ENCODE measurements around the gene MLLT11. TPM values are rescaled to one million over a fixed set of nuclear protein-coding genes. Genes with fewer than 3 reads are reported as not detected.

The MLLT11 gene
- total RNA-seq, 2 donors from 2014 or later: 4.5 to 8.5 TPM

- peaks cover 37 to 44% of the 10 kb centered on the region in 2 donors for H3K4me1 Mint-ChIP-seq (ENCODE audit: low read depth in 2 of 2)
- H3K9me3 Mint-ChIP-seq: no peaks in the 10 kb centered on the region
- peak; percentile 69 for DNase-seq (ENCODE audit: low spot score)
- H3K4me3 Mint-ChIP-seq: peak overlapping the region; percentile 90
- H3K27me3 Mint-ChIP-seq: no peaks in the 10 kb centered on the region
- ATAC-seq: peak; percentile 82 to 86
- H3K36me3 Mint-ChIP-seq: peaks cover 9% of the 10 kb centered on the region
- peak overlapping the region; percentile 89 to 94 for H3K27ac Mint-ChIP-seq
Observed at GRCh38 chr1:151047925-151048644, 12.1 kb upstream of the MLLT11 start.

DNA sequence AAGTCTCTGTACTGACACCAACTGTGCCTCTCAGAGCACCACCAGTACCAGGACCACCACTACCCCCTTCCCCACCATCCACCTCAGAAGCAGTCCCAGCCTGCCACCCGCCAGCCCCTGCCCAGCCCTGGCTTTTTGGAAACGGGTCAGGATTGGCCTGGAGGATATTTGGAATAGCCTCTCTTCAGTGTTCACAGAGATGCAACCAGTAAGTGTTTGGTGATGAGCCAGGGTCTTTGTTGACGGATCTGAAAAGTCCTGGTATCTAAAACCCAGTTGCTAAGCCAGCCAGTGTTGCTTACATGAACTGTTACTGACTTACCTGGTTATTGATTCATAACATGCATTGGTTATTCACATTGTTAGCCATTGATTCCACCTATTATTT, 11.6 kb upstream of the MLLT11 start:
- H3K4me1 Mint-ChIP-seq (ENCODE audit: low read depth in 2 of 2): peaks cover 37 to 46% of the 10 kb centered on the region in 2 donors
- DNase-seq (ENCODE audit: low spot score) (no peak), ATAC-seq (no peak)
- peak overlapping the region; percentile 89 to 94 for H3K27ac Mint-ChIP-seq
- H3K4me3 Mint-ChIP-seq: peak overlapping the region; percentile 90
- H3K27me3 Mint-ChIP-seq: no peaks in the 10 kb centered on the region
- peaks cover 9% of the 10 kb centered on the region for H3K36me3 Mint-ChIP-seq
- no peaks in the 10 kb centered on the region for H3K9me3 Mint-ChIP-seq

- DNase-seq (ENCODE audit: low spot score) (no peak), ATAC-seq (no peak)
- H3K27me3 Mint-ChIP-seq: no peaks in the 10 kb centered on the region
- H3K4me3 Mint-ChIP-seq: no peak overlapping the region
- peaks cover 13% of the 10 kb centered on the region for H3K36me3 Mint-ChIP-seq
- H3K27ac Mint-ChIP-seq: peak overlapping the region; percentile 26 to 94
- H3K4me1 Mint-ChIP-seq (ENCODE audit: low read depth in 2 of 2): peaks cover 45 to 52% of the 10 kb centered on the region in 2 donors
- H3K9me3 Mint-ChIP-seq: no peaks in the 10 kb centered on the region
Observed at GRCh38 chr1:151049458-151049857, 10.7 kb upstream of the MLLT11 start.

GRCh38 chr1:151050051-151050688, 10.0 kb upstream of the MLLT11 start:
- H3K27me3 Mint-ChIP-seq: no peaks in the 10 kb centered on the region
- H3K9me3 Mint-ChIP-seq: no peaks in the 10 kb centered on the region
- H3K36me3 Mint-ChIP-seq: peaks cover 20% of the 10 kb centered on the region
- H3K4me1 Mint-ChIP-seq (ENCODE audit: low read depth in 2 of 2): peaks cover 52 to 58% of the 10 kb centered on the region in 2 donors
- DNase-seq (ENCODE audit: low spot score) (no peak), ATAC-seq (no peak)
- peak overlapping the region; percentile 26 to 94 for H3K27ac Mint-ChIP-seq
- H3K4me3 Mint-ChIP-seq: no peak overlapping the region

- Mint-ChIP-seq H3K9me3 (no peaks in the 10 kb centered on the region), H3K27ac (peak overlapping the region; percentile 26 to 77), H3K27me3 (no peaks in the 10 kb centered on the region), H3K36me3 (peaks cover 25% of the 10 kb centered on the region), H3K4me3 (no peak overlapping the region), H3K4me1 (ENCODE audit: low read depth in 2 of 2) (peaks cover 60 to 64% of the 10 kb centered on the region in 2 donors)
- no peak for ATAC-seq
- no peak for DNase-seq (ENCODE audit: low spot score)
Observed at GRCh38 chr1:151051356-151052009, 8.7 kb upstream of the MLLT11 start.

DNA sequence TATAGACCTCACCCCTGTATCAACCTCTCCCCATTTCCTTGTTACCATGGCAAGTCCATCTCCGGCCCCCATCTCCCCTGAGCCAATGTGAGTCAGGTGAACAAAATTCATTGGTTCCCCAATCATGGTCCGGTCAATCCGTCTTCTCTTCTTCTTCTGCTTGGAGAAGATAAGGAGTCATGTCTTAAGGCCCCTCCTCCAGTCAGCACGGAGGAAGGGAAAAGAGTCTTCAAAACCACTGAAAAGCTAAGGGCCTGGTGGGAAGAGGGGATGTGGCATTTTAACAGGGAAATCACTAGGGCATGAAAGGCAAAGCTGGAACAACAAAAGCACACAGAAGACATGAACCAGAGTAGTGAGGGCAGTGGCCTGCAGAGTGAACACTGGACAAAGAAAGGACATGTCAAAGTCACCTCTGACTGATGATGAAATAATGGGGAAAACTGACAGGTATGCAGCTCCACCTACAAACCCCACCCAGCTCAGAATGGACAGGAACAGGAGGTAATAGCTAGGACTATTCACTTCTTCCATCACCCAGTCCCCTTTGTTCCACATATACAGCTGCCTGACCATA, 5.1 kb upstream of the MLLT11 start:
- Mint-ChIP-seq H3K4me1 (ENCODE audit: low read depth in 2 of 2) (peaks cover 60 to 65% of the 10 kb centered on the region in 2 donors), H3K4me3 (peak overlapping the region; percentile 94), H3K27ac (peak overlapping the region; percentile 97 to 99), H3K27me3 (no peaks in the 10 kb centered on the region), H3K36me3 (peaks cover 51% of the 10 kb centered on the region), H3K9me3 (no peaks in the 10 kb centered on the region)
- ATAC-seq (no peak), DNase-seq (ENCODE audit: low spot score) (no peak)

DNA sequence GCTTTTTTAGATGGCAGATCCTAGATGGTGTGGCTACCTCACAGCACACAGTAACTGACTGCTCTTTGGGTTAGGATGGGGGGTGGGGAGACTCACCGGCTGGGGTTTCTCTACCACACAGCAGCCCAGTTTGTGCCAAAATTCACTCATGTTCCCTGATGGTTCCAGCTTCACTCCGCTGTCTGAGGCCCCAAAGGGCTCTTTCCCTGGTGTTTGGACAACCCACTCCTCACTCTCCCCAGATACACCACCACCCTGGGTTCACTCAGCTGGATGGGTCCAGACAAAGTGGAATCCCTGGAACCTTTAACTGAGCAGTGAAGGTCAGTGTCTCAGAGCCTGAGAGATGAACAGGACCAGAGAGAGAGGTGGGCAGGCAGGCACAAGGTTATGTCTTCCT, 4.6 kb upstream of the MLLT11 start:
- Mint-ChIP-seq H3K9me3 (no peaks in the 10 kb centered on the region), H3K36me3 (peaks cover 51% of the 10 kb centered on the region), H3K27ac (peak overlapping the region; percentile 97 to 99), H3K4me3 (peak overlapping the region; percentile 94), H3K27me3 (no peaks in the 10 kb centered on the region), H3K4me1 (ENCODE audit: low read depth in 2 of 2) (peaks cover 62 to 70% of the 10 kb centered on the region in 2 donors)
- DNase-seq (ENCODE audit: low spot score): no peak
- no peak for ATAC-seq

GRCh38 chr1:151056149-151056548, 4.0 kb upstream of the MLLT11 start:
- Mint-ChIP-seq H3K36me3 (peaks cover 51% of the 10 kb centered on the region), H3K9me3 (no peaks in the 10 kb centered on the region), H3K4me1 (ENCODE audit: low read depth in 2 of 2) (peaks cover 65 to 76% of the 10 kb centered on the region in 2 donors), H3K4me3 (peak overlapping the region; percentile 94), H3K27me3 (no peaks in the 10 kb centered on the region), H3K27ac (peak overlapping the region; percentile 97 to 99)
- ATAC-seq (no peak), DNase-seq (ENCODE audit: low spot score) (no peak)

DNA sequence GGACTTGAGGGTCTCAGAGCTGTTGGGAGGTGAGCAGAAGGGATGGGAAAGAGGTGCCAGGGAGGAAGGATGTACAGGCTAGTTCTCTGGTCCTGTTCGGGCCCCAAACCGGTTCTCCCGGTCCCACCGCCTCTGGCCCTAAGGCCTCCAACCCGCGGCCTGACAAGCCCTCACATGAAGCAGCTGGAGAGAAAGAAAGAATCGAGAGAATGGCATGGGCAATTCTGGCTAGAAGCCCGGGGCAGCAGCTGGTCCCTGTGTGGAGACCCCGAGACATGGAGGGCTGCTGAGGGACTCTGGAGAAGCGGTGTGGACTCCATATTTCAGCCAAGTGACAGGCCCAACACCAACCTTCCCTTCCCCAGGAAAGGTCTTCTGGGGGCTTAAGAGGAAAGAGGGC, 1.5 kb upstream of the MLLT11 start:
- H3K4me1 Mint-ChIP-seq (ENCODE audit: low read depth in 2 of 2): peaks cover 59 to 71% of the 10 kb centered on the region in 2 donors
- peak overlapping the region; percentile 94 for H3K4me3 Mint-ChIP-seq
- ATAC-seq (no peak), DNase-seq (ENCODE audit: low spot score) (no peak)
- H3K27ac Mint-ChIP-seq: peak overlapping the region; percentile 97 to 99
- H3K9me3 Mint-ChIP-seq: no peaks in the 10 kb centered on the region
- no peaks in the 10 kb centered on the region for H3K27me3 Mint-ChIP-seq
- H3K36me3 Mint-ChIP-seq: peaks cover 42% of the 10 kb centered on the region

GRCh38 chr1:151059109-151060006, 839 bp upstream of the MLLT11 start, which contains the start of gene CDC42SE1:
CDC42SE1 (minus strand) TSS chr1:151059622; CDS start chr1:151055730, 3,892 bp downstream.
- ATAC-seq (peak; percentile 86 to 87), DNase-seq (ENCODE audit: low spot score) (peak; percentile 93)
- peak within 1 kb of the TSS; percentile 97 to 99 for H3K27ac Mint-ChIP-seq
- peaks cover 55 to 64% of the 10 kb centered on the region in 2 donors for H3K4me1 Mint-ChIP-seq (ENCODE audit: low read depth in 2 of 2)
- H3K9me3 Mint-ChIP-seq: no peaks in the 10 kb centered on the region
- no peaks in the 10 kb centered on the region for H3K27me3 Mint-ChIP-seq
- peak within 1 kb of the TSS; percentile 94 for H3K4me3 Mint-ChIP-seq
- H3K36me3 Mint-ChIP-seq: peaks cover 39% of the 10 kb centered on the region

- Mint-ChIP-seq H3K36me3 (peaks cover 29% of the 10 kb centered on the region), H3K4me3 (peak overlapping the region; percentile 94), H3K4me1 (ENCODE audit: low read depth in 2 of 2) (peaks cover 42 to 54% of the 10 kb centered on the region in 2 donors), H3K27ac (peak overlapping the region; percentile 97 to 99), H3K9me3 (no peaks in the 10 kb centered on the region), H3K27me3 (no peaks in the 10 kb centered on the region)
- no peak for ATAC-seq
- DNase-seq (ENCODE audit: low spot score): no peak
Observed at GRCh38 chr1:151060657-151061421, 642 bp downstream of the MLLT11 start.

- ATAC-seq (no peak), DNase-seq (ENCODE audit: low spot score) (no peak)
- no peak overlapping the region for H3K27ac Mint-ChIP-seq
- H3K4me3 Mint-ChIP-seq: peak overlapping the region; percentile 94
- no peaks in the 10 kb centered on the region for H3K27me3 Mint-ChIP-seq
- peaks cover 23% of the 10 kb centered on the region for H3K36me3 Mint-ChIP-seq
- peaks cover 33 to 45% of the 10 kb centered on the region in 2 donors for H3K4me1 Mint-ChIP-seq (ENCODE audit: low read depth in 2 of 2)
- H3K9me3 Mint-ChIP-seq: no peaks in the 10 kb centered on the region
Observed at GRCh38 chr1:151061704-151062103, 1.5 kb downstream of the MLLT11 start.
